ENCODE results near the gene SUPT4H1.

The SUPT4H1 gene

DNA sequence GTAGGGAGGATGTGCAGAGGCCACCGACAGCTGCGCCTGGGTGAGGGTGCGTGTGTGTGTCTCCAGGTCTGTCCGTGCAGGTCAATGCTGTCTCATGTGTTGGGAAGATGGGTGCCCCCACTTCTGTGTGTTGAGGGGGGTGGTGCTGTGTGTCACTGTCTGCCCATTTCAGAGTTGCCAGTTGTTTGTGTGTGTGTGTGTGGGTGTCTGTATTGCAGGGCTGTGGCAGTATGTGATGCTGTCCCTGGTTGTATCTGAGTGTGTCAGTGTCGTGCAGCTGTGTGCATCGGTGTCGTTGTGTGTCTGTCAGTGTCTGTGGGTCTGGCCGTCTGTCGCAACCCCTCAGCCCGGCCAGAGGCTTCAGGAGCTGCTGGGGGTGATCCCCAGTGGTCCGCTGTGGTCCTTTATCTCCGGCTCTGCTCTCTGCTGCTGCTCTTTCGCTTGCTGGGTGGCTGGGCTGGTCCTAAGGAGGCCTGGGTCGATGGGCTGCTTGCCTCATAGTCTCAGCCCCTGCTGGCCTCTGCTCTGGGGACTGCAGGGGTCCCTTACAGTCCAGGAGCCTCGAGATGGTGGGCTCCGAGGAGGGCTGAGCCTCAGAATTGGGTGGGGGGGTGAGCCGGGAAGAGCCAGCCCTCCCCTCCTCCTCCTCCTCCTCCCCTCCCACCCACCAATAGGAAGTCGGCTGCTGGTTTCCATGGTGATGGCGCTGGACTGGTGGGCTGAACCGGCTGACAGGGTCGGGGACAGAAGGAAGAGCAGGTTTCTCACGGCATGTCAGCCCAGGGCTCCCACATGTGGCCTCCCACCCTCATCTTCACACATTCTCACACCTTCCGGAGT lies 23.6 kb downstream of the SUPT4H1 start, which contains the start of gene TSPOAP1:
TSS of gene TSPOAP1 (minus strand) at position 601 of the 840 bp plus-strand sequence. CDS start 875 bp downstream, outside the sequence.
- DNase-seq: no peak

DNA sequence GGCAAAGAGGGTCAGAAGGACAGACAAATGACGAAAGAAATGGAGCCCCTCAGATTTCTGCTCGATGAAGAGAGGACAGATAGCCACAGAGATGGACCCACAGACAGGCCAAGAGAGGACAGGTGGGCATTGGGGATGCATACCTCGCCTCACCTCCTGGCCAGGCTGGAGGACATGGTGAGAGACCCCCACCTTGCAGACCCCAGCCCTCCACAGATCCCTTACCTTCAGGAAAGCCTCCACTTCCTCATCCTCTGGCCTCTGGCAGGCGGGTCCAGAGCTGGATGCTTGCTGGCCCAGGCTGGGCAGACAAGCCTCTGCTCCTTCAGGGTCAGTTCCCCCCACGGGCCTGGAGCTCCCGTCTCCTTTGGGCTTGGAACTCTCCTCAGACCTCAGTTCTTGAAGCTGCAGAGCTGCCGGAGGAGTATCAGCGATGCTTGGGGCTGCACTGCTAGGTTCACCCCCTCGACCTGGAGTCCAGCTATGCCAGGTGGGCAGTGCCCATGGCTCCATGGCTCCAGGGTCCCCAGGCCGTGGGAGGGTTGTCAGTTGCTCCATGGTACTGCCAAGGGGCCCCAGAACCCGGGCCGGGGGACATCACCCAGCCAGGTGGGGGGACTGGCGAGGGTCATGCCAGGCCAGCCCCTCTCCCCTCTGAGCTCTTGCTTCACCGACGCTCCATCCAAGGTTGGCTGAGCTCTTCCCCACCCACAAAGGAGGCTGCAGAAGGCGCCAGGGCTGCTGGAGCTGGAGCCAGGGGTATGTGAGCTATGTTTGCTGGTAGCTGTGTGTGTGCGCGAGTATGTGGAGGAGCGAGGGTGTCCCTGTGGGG lies 24.4 kb downstream of the SUPT4H1 start:
- no peak for DNase-seq

DNA sequence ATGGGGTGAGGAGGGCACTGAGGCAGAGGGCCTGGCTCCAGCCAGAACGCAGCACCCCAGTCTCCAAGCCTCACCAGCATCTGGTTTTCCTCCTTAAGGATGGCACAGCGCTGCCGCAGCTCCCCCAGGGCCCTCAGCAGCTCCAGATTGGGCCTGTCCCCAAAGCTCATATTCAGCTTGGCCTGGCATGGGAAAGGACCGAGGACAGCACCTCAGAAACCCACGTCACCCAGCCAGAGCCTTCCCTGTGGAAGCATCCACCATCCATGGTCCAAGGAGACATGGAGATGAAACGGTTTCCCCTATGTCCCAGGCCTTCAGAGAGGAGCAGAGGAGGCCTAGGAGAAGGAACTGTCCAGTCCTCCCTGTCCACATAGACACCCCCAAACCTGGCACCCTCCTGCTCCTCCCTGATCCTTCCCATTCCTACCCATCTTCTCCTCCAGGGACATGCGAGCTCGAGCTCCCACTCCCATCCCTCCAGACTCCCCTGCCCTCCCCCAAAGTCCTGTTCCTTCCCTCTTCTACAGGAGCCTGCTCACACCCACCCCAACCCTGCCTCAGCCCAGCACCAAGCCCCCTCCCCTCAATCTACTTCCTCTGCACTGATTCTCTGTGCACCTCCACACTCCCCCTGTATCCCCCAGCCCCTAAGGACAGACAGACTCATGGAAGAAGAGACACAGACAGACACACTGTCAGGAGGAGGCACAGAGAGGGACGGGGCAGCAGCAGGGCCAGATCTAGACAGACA lies 25.2 kb downstream of the SUPT4H1 start:
- DNase-seq: no peak

DNA sequence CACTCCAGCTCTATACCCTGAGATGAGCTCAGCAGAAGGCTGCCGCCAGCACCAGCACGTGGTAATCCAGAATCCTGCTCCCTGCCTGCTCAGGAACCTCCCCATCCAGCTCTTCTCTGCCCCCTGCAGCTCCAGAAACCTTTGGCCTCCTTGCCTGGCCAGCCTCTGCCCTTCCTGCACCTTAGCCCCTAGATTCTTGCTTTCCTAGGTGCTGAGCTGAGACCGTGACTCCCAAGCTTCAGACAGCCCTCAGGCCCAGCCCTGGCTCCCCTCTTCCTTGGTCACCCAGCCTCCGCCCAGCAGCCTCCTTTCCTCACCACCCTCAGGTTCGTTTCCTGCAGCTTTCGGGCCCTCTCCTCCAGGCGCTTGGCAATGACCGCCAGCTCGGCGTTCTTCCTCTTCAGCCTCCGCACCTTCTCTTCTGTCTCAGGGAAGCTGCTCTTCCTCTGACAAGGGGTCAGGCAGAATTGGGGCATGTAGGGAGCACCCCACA lies 26.0 kb downstream of the SUPT4H1 start:
- DNase-seq: no peak

DNA sequence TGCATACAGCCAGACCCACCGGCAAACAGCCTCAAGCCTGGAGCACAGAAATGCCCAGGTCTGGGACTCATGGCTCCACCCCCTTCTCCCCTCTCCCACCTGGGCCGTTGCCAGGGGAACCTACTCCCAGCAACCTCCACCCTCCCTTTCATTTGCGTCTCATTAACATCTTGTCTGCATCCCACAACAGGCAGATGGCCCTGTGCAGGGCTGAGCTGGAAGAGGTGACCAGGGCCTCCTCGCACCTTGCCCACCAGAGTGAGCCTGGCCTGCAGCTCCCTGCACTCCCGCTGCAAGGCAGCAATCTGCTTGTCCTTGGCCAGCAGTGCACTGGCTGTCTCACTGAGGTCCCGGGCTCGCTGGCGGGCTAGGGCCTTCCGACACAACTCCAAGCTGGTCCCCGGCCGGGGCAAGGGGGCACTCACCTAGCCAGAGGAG lies 26.7 kb downstream of the SUPT4H1 start:
- peak; percentile 35 for DNase-seq

DNA sequence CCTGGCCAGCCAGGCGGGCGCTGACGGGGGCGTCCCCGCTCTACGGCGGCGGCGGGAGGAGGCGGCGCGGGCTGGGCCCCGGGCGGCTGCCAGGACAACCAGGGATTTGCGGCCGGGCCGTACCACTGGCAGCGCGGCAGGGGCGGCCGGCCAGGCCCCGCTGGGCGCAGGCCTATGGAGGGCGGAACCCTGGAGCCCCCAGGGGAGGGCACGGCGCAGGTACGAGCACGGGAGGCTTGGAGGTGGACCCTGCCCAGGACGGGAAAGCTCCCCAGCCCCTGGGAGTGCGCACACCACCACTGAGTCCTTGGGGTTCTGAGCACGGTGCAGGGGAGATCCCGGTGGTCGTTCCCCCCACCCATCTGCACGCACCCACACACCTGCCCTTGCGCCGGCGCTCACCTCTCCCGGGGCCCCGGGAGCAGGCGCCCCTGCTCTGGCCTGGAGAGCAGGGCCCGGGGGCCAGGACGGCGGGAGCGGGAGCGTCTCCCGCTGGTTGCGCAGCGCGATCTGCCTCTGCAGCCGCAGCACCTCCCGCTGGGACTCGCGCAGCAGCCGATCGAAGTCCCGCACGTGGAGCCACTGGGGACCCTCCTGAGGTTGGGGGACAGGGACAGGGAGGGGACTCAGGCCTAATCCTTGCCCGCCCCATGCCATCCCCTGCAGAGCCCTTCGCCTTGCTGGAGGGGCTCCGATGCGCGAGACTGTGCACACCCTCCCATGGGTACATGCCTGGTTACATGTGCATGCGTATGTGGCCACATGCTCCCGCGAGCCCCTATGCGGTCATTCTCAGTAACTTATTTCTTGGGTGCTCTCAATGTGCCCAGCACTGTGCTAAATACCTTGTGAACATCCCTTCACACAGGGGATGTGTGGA lies 27.4 kb downstream of the SUPT4H1 start:
- peak; percentile 25 for DNase-seq

DNA sequence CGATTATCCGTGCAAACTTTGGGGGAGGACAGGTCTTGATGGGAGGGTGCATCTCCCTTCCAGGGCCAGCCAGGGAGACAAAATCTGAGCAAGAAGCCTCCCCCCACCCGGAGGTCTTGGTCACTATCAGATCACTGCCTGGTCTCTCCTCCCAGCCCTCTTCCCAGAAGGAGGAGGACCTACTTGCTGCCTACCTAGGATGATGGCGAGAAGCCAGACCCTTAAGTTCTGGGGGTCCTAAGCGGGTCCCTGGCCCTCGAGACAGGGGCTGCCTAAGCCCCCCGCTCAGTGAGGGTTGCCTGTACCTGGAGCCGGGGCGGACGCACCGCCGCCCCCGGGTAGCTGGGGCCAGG lies 28.0 kb downstream of the SUPT4H1 start:
- no peak for DNase-seq

DNA sequence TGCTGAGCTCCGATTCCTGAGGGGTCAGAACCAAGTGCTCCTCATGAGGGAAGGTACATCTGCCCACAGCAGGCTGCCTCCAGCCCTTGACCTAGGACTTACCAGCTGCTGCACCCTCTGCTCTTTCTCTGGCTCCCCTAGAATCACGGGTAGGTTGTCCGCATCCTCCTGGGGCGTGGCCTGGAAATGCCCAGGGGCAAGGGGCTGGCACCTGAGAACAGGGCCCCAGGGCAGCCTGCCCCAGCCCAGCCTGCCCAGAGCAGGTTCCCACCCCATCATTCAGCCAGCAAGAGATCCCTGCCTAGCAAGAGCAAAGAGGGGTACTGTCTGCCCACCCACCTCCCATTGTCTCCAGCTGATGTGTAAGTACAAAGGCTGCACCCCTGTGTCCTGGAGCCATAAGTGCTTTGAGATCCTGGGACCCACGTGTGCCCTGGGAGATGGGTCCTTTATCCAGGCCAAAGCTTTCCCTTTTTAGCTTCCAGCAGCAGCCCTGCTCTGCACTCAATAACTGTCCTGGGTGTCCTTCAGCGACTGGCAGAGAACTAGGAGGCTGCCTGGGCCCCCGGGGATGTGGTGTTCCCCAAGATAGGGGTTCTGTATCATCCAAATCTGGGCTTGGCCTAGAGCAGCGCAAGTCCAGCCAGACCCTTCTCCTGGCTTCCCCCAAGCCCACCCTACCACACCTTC lies 28.5 kb downstream of the SUPT4H1 start:
- no peak for DNase-seq

DNA sequence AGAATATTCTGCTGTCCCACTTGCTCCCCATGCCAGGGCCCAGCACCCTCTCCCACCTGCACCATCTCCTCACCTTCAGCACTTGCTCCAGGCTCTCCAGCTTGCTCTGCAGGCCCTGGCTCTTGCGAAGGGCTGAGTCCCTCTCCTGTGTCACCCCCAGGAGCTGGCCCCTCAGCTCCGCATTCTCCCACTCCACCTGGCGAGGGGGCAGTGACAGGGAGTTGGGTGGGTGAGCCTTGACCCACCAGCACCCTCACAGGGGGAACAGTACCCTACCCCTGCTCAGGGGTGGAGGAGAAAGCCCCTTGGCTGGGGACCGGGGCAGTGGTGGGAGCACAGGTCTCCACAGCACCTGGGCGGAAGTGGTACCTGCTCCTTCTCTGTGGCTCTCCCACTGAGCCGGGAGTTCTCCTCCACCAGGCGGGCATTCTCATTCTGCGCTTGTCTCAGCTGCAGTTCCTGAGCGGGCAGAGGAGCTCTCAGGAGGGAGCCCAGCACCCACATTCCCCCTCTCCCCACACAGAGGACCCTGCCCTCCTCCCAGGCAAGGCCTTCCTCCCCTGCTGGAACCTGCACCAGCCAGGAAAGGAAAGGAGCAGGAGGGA lies 29.3 kb downstream of the SUPT4H1 start:
- DNase-seq: no peak

DNA sequence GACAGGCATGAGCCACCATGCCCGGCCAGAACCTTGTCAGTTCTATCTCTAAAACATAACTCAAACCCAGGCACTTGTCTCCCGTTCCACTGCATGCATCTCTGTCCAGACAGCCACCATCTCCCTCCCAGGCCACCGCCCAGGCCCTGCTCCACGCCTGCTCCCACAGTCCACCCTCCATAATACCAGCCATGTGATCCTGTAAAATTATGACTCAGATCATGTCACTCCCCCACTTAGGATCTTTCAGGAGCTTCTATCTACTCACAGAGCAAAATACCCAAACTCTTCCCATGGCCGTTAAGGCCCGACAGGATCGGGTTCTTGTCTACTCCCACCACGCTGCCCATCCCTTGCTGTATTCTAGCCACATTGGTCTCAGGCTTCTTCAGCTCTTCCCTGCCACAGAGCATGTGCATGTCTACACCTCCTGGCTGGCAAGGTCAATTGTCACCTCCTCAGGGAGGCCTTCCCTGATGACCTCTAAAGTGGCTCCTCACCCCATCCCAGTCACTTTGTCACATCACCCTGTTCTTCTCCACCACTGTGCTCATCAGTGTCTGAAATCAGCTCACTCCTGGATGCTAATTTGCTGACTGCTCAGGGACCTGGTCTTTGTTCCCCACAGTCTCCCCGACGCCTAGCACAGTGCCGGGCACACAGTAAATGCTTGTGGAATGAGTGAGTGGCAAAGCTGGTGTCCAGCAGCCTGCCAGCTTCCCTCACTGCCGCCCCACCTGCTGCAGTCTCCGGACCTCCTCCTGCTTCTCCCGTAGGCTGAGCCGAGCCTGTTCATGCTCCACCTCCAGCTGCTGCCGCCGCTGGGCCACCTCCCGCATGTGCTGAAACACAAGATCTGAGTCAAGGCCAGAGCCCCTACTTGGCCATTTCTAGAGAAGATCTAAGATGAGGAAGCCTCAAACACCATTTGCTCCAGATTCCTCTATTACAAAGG lies 30.2 kb downstream of the SUPT4H1 start:
- DNase-seq: no peak

DNA sequence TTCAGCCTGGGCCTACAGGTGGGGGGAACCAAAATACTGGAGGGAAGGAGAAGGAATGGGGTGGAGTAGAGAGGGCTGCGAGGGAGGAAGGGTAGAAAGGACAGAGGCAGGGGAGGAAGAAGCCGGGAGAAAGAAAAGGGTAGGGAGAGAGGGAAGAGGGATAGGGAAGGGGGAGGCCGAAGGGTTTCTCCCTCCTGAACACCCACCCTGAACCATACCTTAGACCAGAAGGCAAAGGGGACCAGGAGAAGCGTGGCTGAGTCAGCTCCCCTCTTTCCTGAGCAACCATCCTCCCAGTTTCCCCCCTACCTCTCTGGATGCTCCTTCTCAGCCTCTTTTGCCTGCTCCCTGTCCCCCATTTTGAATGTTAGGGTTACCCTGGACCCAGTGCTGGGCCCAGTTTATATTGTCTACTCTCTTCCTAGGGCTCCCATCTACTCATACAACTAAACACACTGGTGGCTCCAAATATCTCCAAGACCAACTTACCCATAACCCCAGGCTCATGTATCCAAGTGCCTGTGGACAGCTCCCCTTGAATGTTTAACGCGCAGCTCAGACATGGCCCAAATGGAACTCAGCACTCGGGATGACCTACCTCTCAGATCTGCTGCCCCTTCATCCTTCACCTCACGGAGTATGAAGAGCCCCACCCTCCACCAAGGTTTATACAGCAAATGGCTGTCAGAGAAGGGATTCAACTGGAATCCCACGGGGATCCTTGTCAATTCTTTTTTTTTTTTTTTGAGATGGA lies 31.3 kb downstream of the SUPT4H1 start:
- DNase-seq: no peak

DNA sequence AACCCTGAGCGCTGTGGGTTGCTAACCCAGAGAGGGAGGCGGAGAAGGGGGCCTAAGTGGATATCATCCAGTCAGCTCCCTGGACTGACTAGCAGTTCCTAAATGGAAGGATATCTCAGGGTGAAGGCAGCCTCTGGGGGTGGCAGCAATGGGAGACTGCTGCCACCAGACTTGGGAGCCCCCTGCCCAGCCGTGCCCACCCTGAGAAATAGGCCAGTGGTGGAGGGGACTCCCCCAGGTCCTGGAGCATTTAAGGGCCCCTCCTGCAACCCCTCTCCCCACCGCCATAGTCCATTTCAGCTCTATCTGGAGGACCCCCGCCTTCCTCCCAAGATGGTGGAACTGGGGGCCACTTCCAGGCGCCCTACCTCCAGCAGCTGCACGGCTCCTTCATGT lies 31.8 kb downstream of the SUPT4H1 start:
- DNase-seq: no peak

DNA sequence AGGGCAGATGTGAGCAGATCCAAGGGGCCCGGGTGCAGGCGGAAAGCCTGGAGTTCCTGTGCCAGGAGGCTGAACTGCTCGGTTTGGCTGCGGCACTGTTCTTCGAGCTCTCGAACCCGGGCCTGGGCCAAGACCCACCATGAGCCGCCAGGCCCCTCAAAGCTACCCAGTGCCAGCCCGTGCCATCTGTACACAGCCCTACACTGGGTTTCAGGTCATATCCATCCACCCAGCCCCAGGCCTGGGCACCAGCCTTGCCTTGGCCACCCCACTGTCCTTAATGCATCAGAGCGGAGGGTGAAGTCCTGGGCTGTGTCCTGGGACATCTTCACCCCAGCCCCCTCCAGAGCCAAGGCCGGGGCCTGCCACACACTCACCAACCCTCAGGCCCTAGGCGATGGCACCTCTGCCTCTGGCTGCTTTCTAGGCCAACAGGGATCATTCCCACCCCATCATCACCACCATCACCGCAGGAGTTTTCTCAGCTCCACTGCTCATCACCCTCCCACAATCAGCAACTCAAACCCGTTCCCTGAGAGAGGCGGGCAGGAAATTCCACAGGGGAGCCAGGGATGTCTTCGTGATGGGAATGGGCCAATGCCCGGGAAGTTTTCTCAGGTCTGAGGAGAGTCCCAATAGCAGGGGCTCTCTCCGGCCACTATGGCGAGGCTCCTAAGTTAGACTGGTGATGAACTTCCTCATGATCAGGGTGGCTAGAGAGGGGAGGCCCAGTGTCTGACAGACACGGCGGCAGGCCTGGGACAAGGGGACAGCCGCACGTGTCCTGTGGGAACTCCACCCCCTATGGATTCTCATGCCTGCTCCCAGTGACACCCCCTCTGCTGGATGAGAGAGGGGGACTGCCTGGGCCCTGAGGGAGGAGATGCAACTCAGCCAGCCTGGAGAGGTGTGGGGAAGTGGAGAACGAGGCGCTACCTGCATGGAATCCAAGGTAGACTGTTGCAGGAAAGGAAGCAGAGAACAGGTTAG lies 32.5 kb downstream of the SUPT4H1 start:
- no peak for DNase-seq

DNA sequence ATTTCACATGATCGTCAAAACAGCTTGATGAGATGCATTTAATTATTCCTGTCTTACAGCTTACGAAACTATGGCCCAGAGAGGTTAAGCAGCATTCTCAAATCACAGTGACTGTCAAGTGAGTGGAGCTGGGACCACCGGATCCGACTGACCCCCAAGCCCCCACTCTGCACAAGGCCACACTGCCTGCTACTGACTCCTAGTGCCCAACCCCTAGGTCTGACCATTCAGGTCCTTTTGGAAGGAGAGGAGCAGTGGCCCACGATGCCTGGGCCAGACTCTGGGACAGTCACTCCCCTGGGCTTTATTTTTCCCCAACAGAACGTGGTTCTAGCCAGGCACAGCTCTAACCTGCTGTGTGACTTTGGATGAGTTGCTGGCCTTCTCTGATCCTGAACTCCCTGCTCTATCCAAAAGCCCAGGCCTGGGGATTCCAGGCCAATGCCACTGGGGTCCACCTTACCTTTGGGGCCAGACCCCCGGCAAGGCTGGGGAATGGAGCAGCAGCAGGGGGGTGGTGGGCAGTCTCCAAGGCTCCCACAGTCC lies 33.3 kb downstream of the SUPT4H1 start:
- no peak for DNase-seq

DNA sequence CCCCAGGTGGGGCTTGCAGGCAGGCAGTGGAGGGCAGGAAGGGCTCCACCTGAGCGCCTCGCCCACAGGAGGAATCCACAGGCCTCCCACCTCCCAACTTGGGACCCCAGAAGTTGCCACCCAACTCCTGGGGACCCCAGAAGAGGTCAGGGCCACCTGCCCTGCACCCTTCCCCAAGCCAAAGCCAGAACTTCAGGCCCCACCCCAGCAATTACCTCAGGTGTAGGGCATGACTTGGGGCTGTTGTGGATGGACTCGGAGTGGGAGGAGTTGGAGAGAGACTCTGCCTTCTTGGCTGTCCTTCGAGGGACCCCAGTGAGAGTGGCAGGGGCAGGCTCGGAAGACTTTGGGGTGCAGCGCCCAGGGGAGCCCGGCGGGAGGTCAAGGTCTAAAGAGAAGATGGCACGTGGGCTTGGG lies 33.9 kb downstream of the SUPT4H1 start:
- no peak for DNase-seq

DNA sequence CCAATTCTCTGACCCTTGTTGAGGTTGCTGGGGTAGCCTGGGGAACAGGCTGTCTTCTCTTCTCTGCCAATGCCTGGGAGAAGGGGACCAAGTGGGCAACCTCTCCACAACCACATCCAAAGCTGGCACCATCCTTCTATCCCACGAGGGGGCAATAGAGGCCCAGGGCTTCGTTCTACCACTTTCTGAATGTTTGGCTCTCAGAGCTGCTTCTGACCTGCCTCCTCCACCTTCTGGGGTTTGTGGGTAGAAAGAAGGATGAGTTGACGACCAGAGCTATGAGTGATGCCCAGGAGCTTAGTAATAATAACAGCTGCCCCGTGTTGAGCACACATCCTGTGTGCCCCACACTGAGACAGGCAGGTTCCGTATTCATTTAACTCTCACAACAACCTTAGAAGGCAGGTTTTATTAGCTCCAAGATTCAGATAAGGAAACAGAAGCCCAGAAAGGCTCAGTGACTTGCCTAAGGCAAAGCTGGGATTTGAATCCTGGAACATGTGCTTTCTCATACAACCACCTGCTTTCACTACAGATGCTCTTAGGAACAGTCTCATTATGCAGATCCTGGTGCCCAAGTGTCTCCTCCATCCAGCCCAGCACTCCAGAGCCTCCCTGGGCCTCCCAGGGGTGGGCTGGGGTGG lies 34.5 kb downstream of the SUPT4H1 start:
- no peak for DNase-seq

All from NCI-H1048 (cell line).